ENCODE results near the gene MICA. TPM values are rescaled to one million over a fixed set of nuclear protein-coding genes. Genes with fewer than 3 reads are reported as not detected.

The MICA gene
- 9.0 and 10.7 TPM in 2 replicates for total RNA-seq (ENCODE audit: low replicate concordance)
- long read RNA-seq, transcript MICA-209 (6 exons, 1,386 nt), result major isoform, 17 of 23 reads
- long read RNA-seq, partial matches to known transcripts, result 2 of 23 reads
- long read RNA-seq, other reads (novel, unspliced or antisense), result 3 of 23 reads

- H3K4me3 Mint-ChIP-seq, result peak within 1 kb of the TSS; percentile 95
- H3K9me3 Mint-ChIP-seq, result no peaks in the 10 kb centered on the region
- H3K36me3 Mint-ChIP-seq, result peaks cover 4% of the 10 kb centered on the region
- H3K4me1 Mint-ChIP-seq (ENCODE audit: unreplicated experiment), result peaks cover 28% of the 10 kb centered on the region
- DNase-seq (ENCODE audit: extremely low spot score, unreplicated experiment), result peak; percentile 82
- TF ChIP-seq CTCF (conservative IDR thresholded peaks at IDR 0.05), result peak; percentile 56
- H3K27me3 Mint-ChIP-seq, result peaks cover 45% of the 10 kb centered on the region
- H3K27ac Mint-ChIP-seq, result peak within 1 kb of the TSS; percentile 83
Measured at GRCh38 chr6:31403283-31404060, at the start of gene MICA. Gene MICA (plus strand): TSS chr6:31403595. CDS start chr6:31403633, 38 bp downstream.

GRCh38 chr6:31354158-31354863 is 49.1 kb upstream of the MICA start:
- TF ChIP-seq CTCF (conservative IDR thresholded peaks at IDR 0.05), result no peak
- H3K27ac Mint-ChIP-seq, result no peak overlapping the region
- H3K36me3 Mint-ChIP-seq, result no peaks in the 10 kb centered on the region
- no peaks in the 10 kb centered on the region for H3K9me3 Mint-ChIP-seq
- H3K4me3 Mint-ChIP-seq, result no peak overlapping the region
- DNase-seq (ENCODE audit: extremely low spot score, unreplicated experiment), result no peak
- H3K27me3 Mint-ChIP-seq, result peaks cover 94% of the 10 kb centered on the region
- H3K4me1 Mint-ChIP-seq (ENCODE audit: unreplicated experiment), result no peaks in the 10 kb centered on the region

- no peaks in the 10 kb centered on the region for H3K36me3 Mint-ChIP-seq
- TF ChIP-seq CTCF (conservative IDR thresholded peaks at IDR 0.05), result no peak
- no peak overlapping the region for H3K4me3 Mint-ChIP-seq
- DNase-seq (ENCODE audit: extremely low spot score, unreplicated experiment), result no peak
- H3K27me3 Mint-ChIP-seq, result peaks cover 94% of the 10 kb centered on the region
- no peaks in the 10 kb centered on the region for H3K4me1 Mint-ChIP-seq (ENCODE audit: unreplicated experiment)
- H3K9me3 Mint-ChIP-seq, result no peaks in the 10 kb centered on the region
- no peak overlapping the region for H3K27ac Mint-ChIP-seq
Measured at GRCh38 chr6:31354864-31355582, 48.4 kb upstream of the MICA start.

- Mint-ChIP-seq H3K36me3 (no peaks in the 10 kb centered on the region), H3K4me3 (no peak overlapping the region), H3K27ac (no peak overlapping the region), H3K4me1 (ENCODE audit: unreplicated experiment) (no peaks in the 10 kb centered on the region), H3K9me3 (no peaks in the 10 kb centered on the region), H3K27me3 (peaks cover 94% of the 10 kb centered on the region)
- DNase-seq (ENCODE audit: extremely low spot score, unreplicated experiment), result no peak
- TF ChIP-seq CTCF (conservative IDR thresholded peaks at IDR 0.05), result no peak
Measured at GRCh38 chr6:31355583-31355948, 47.8 kb upstream of the MICA start.

GRCh38 chr6:31356216-31356945 is 47.0 kb upstream of the MICA start:
- H3K4me3 Mint-ChIP-seq, result peak overlapping the region; percentile 84
- no peak for DNase-seq (ENCODE audit: extremely low spot score, unreplicated experiment)
- no peak for TF ChIP-seq CTCF (conservative IDR thresholded peaks at IDR 0.05)
- no peaks in the 10 kb centered on the region for H3K36me3 Mint-ChIP-seq
- H3K27ac Mint-ChIP-seq, result no peak overlapping the region
- H3K4me1 Mint-ChIP-seq (ENCODE audit: unreplicated experiment), result no peaks in the 10 kb centered on the region
- H3K9me3 Mint-ChIP-seq, result no peaks in the 10 kb centered on the region
- H3K27me3 Mint-ChIP-seq, result peaks cover 93% of the 10 kb centered on the region

All from type B pancreatic cell (in vitro differentiated cells).